ENCODE results near the gene KIF5C.
A peak's percentile ranks its signal among the peaks of the same experiment; 100 is the strongest.

KIF5C gene

DNA sequence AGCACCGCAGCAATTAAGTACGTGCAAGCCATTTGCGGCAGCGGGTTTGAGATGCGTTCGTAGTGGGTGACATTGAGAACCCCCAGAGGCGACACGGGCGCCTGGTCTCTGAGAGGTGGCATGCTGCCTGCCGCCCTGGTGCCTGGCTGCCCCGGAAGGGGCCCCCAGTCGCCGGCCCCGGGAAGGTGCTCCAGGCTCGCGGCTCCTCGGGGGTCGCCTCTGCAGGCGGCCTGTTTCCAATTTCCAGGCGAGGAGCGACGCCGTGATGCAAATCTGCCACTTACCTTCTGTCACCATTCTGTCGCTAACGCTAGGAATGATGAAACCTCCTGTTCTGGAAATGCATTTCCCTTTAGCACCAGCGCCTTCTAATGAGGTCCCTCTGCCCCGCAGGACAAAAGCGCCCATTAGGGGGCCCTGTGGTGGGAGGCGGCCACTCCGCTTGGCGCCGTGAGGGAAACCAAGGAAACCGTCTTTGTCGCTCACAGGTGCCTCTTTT is 13.0 kb downstream of the KIF5C start:
- DNase-seq, result peak; percentile 18

DNA sequence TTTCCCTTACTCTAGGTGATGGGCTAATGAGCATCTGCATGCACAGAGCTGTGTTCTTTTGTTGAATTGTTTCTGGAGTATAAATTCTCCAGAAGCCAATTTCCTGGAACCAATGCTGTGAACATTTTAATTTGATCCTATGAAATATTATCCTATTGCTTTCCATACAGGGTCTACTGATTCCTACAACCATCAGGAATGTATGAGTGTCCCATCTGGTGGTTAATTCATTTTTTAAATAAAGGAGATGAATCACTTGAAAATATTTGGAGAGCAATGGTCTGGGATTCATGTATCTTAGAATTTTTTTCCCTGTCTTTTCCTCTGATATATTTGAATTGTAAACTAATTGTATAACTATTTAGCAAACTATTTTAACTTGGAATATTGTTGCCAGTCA is 14.0 kb downstream of the KIF5C start:
- no peak for DNase-seq

DNA sequence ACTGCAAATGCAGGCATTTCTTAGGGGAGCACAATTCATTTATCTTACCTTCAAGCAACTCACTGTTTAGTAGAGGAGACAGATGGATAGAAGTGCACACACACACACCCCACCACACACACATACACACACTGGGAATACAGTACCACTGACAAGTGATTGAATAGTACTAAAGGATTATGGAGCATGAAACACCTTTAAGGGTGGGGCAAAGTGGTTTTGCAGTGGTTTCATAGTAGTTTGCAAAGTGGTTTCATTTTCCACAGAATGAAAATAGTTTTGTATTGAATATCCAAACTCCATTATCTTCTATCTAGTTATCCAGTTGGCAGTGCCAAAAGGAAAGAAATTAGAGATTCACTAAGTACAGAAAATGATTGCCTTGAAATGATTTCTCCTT is 18.9 kb downstream of the KIF5C start:
- DNase-seq, result no peak

DNA sequence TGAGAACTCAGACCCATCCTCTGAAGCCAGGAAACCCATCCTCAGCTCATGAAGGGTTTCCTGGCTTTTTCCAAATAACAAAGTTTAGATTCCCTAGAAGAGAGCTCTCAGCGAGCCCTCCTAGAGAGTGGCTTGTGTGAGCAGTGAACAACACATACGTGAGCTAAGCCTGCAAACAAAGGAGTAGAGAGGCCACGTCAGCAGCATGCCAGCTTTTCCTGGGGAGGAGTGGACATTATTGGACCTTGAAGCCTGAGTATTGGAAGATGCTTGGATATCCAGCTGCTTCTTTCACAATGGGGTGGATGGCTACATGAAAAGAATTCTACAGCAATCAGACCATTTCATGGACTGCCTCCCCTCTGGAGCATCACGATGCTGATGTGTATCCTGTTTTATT is 21.1 kb downstream of the KIF5C start:
- DNase-seq, result no peak

DNA sequence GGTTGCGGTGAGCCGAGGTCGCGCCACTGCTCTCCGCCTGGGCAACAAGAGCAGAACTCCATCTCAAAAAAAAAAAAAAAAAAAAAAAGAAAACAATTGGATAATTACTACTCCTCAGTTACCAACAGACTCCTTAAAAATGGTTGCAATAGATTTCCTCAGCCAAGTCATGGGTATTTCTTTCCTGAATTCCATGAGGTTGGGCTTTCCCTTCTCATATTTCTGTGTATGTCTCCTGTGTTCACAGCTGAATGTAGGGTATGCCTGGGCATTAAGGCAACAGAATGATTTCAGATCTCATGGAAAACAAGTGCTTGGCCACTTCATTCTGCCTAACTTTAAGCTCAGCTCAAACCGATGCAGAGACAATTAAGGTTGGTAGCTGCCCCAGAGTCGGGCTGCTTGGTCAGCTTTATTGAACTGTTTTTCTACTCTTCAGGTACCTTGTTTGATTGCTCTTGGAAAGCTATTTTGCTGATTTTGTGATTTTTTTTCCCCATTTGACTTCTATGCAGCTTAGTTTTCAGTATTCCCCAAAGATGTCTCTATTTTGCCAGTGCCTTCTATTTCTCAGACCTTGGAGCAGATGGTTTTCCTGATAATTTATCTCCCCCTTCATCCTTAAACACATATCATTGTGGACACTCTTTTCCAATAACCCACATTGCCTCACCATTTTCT is 24.8 kb downstream of the KIF5C start:
- DNase-seq, result no peak

DNA sequence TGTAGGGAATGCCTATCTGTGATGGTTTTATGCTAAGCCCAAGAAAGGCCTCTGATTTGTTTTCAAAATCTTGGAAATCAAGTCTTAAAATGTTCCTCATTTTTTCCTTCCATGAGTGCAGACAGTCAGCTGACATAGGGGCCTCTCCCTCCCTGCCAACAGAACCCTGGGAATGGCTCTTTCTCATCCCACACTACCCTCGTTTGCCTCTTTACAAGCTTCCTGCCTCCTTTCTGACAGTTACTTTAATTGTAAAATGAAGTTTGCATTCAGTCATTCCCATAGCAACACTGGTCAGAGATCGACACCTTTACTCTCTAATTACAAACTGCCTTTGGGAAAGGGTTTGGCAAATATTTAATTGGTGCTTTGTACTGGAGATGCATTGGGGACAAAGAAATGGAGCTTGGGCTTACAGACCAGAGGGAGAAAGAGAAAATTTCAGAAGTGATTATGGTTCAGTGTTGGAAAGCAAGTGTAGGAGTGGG is 25.4 kb downstream of the KIF5C start:
- no peak for DNase-seq

DNA sequence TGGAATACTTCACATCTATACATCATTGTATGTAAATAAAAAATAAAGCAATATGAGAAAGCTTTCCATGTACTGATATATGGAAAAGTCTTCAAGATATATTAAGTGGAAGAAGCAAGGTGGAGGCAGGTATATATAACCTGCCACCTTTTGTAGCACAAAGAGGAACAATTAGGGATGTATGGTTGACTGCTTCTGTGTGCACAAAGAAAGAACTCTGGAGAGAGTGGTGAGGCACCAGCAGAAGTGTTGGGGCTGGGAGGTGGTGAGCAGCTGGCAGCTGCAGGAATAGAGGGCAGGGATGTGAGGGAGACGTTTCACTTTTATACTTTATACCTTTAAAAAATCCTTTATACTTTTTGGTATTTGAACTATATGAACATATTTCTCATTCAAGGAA is 26.1 kb downstream of the KIF5C start:
- DNase-seq, result no peak

DNA sequence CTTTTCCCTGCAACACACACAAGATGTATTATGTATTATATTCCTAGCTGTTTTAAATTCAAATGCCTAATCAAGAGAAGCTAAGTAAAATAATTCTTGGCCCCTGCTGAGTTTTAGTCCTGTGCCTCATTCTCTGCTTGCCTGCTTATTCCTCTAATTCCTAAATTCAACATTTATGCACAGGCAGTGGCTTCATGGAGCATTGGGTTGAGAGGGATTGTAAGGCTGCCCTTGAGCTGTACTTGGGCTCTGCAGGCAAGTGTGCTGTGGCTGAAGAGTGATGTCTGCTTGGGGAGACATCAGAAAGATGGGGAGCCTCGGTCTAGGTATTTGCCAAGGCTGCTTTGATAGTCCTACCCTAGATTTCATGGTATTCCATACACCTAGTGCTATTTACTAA is 27.8 kb downstream of the KIF5C start:
- no peak for DNase-seq

DNA sequence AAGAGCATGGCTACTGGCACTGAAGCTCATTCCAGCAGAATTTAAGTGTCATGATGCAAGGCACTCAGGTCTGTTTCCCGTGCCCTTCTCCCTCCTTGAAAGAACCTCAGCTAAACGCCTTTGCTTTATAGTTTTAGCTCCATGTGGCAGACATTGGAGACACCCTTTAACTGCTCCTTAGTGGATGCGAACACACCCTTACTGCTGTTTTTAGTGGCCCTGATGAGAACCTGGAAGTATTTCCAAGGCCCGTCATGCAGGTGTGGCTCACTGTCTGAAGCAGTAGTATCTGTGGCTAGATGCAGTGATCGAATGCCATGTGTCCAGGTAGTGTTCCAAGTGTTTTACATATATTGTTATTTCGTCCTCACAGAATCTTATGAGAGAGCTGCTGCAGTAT is 28.3 kb downstream of the KIF5C start:
- DNase-seq, result no peak

DNA sequence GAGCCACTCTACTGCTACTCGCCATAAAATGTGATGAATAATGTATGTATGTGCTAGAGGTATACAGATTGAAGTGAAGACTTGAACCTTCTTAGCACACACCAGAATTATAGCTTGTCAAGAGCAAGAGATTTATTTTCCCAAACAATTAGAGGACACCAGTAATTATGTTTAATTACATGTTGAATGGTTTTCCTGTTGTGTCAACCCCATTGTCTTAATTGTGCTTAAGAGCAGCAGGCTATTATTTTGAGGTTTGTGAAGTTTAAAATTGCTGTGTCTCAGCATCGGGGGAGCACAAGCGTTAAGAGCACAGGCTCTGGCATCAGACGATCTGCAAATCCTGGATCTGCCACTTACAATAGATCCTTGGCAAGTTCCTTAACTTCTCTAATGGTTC is 29.0 kb downstream of the KIF5C start:
- DNase-seq, result no peak

DNA sequence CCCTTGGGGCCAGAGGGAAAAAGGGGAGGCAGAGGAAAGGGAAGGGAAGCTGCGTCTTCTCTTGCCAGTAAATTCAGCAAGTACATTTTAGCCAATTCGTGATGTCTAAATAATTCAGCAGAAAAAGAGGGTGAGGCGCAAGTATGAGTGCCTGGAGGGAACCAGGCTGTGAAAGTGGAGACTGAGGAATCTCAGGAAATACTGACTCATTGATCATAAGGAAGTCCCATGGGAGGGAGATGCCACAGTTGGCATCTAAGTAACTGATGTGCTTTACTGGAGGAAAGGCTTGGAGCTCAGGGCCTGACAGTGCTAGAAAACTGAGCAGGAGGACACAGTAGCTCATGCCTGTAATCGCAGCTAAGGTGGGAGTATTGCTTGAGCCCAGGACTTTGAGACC is 31.1 kb downstream of the KIF5C start:
- no peak for DNase-seq

DNA sequence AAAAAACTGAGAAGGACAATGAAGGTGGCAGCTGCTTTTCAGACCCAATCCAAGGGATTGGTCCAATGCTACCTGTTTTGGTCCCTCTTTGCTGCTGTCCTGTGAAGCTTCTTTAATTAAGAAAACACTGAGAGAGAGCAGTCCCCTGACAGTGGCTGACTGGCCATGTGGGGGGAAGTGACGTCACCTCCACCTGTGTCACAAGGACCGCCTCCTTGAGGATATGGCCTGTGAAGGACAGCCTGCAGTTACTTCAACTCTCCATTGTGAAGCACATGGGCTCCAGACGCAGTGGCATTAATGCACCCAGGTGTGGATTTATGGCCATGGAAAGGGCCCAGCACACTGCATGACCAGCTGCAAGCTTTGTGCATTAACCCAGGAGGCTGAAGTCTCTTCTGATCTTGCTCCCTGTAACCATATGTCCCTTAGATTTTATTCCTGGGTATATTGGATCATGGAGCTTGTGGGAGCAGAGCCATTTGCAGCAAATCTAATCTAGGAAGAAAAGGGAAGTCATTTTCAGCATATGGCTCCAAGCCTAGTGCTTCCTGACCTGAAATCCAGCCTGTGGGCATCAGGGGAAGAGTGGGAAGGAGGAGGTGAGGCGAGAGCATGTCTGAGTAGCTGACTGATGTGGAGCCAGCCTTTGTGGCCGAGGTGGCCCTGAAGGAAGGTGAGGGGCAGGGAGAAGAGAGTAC is 32.2 kb downstream of the KIF5C start:
- DNase-seq, result no peak

DNA sequence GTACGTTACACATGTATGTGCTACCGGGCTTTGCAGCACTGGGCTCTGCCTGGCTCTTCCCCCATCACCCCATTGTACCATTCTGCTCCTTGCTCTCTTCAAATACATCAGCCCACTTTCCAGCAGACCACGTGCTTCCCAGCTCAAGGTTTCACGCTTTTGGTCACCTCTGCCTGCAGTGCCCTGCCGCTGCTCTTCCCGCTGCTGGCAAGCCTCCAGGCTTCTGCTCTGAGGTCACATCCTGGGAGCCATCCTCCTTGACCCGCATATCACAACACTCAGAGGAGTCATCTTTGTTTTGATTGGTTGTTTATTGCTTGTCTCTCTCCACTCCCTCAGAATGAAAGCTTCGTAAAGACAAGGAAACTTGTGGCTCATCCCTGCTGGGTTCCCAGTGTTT is 34.1 kb downstream of the KIF5C start:
- DNase-seq, result no peak

DNA sequence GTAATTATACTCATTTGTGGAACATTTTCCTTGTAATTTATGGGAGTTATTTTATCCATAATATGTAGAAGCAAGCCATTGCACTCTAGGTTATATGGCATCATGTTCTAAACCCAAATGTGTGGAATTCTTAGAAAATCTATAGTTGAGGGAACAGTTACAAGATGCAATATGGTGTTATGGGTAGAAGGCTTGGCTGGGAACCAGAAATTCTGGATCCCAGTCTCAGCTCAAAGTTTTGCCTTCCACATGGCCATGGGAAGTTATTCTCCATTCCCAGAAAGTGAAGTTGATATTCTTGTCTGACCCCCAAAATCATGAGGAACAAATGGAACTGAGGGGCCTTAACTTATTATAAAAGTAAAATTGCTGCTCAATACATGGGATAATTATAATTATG is 38.0 kb downstream of the KIF5C start:
- no peak for DNase-seq

DNA sequence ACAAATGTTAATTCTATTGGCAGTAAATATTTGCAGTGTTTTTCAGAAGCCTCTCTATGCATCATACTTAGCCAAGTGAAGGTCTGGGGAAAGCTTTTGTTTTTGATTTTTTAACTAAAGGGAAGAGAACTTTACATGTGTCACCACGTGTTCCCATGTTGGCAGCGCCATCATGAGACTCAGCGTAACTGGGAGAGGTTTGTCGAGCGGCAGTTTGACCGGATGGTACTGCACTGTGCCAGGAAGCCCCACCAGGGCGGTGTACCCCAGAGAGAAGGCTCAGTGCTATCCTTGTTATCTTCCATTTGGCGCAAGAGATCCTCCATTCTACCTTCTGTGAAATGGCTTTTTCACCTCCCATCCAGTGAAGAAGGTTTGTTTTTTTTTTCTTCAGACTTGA is 38.5 kb downstream of the KIF5C start:
- DNase-seq, result no peak

DNA sequence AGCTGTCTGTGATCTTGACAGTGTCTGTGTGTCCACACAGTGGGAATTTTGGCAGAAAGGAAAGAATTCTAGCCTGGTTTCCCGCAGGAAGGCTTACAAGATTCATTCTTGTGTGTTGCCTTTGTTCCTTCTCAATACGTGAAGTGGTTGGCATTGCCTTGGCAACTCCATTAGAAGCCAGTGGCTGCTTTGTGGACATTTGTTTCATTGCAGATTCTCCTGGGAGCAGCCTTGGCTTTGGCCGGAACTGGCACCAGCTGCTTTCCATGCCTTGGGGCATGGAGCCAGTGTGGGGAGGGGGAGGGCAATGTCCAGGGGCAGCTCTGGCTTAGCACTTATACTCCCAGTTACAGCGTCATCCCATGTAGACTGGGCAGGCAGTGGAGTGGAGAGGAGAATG is 39.4 kb downstream of the KIF5C start:
- no peak for DNase-seq

DNA sequence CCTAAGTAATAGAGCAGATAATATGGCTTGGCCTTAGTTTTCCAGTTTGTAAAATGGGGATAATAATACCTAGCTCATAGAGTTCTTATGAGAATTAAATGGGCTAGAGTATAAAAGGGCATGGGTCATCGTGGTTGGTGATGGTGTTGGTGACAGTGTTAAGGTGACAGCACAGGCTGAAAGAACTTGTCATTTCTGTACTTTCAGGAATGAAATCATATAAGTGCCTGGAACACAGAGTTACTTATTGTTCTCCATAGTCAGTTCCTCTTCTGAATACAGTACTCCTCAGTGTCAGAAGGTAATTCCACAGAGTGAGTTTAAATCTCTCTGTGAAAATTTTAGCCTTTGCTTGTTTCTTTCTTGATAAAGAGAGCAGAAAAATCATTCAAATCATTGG is 42.4 kb downstream of the KIF5C start:
- DNase-seq, result no peak

DNA sequence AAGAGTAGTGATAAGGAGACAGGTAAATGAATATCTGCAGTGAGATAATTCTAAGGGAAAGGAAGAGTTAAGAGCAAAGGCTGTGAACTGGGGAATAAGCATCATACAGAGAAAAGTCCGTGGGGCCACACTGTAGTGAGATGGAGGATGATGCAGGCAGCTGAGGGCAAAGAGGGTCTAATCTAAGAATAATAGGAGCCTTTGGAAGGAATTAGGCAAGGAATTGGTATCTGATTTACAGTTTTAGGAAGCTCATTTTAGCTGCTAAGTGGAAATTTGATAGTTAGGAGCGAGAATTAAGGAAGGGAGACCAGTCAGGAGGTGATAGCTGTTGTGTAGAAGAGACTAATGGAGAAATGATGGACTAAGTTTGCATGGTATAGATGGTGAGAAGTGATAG is 43.5 kb downstream of the KIF5C start:
- no peak for DNase-seq

DNA sequence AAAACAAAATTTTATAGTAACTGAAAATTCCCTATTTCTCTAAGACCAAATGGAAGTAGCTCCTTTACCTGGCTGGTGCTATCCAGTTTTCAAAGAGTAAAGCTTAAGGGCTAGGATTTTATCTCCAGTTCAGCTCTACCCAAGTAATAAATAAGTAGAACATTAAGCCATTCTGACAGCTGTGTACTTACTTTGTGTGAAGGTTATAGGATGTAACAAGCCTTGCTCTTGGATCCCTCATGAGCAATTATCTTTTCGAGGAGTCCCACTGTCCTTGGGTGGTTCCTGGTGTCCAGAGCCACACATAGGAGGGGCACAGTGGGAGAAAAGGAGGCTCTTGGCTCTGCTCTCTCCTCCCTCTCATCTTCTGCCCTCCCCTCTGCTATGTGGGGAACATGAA is 45.5 kb downstream of the KIF5C start:
- DNase-seq, result no peak

DNA sequence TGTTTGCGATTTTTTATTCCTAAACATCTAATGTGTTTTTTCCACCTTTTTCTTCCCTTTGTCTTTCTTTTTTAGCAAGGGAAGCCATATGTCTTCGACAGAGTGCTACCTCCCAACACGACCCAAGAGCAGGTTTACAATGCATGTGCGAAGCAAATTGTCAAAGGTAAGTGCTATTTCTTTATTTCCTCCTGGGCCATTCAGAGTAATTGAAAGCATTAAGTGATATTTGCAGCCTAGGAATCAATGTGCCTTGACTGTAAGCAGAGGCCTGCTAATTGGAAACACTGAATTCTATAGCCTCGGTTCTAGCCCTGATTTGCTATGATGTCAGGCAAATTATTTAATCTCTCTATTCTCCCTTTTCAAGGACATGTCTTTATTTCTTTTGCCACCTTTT is 47.0 kb downstream of the KIF5C start:
- DNase-seq, result no peak

DNA sequence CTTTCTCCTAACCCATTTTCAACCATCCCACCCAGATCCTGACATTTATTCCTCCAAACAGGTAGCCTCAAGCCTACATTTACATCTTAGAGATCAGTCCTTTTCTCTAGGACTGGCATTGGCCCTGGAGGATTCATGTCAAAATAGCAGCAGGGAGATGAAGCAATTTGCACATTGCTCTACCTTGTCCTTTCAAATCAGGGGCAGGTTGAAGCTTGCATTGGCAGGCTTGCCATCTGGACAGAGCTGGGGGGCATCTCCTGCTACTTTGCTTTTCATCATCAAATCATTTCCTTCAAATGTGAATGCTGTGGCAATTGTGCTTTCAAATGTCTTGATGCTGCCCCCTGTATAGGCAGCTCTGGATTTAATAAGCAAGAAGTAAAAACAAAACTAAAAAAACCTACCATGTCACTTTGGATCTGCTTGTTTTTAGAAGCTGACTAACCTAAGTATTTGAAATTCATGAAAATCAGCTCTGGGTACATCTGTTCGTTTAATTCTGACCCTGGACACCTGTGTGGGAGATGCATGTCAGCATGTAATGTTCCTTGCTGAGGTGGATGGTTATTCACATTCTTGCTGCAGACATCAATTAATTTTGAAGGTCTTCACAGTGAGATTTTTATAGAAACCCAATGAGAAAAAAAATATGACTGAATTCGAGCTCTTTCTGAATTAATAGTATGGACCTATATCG is 47.9 kb downstream of the KIF5C start:
- no peak for DNase-seq

DNA sequence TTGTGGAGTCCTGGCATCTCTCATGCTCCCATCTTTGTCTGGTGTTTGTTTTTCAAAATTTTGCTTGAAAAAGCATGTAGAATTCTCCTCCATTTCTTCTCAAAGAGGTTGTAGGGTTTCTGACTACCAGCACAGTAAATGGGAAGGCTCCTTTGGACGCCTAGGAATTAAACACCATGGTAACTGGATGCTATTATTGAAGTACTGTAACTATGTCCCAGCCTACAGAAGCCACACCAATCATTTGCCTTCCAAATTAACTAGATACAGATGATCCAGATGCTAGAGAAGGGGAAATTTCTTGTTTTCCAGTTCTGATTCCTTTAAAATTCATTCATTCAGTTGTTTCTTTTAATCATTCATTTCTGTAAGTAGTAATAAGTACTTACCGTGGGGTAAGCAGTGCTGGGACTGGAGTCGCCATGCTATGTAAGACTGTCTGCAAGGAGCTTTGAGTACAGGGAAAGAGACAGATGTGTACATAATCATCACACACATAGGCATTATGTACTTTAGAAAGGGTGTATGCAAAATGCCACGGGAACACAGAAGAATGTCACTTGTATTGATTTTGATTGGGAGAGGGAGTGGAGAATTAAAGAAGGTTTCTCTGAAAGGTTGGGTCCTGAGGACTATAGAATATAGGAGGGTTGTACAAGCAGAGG is 49.6 kb downstream of the KIF5C start:
- DNase-seq, result no peak

DNA sequence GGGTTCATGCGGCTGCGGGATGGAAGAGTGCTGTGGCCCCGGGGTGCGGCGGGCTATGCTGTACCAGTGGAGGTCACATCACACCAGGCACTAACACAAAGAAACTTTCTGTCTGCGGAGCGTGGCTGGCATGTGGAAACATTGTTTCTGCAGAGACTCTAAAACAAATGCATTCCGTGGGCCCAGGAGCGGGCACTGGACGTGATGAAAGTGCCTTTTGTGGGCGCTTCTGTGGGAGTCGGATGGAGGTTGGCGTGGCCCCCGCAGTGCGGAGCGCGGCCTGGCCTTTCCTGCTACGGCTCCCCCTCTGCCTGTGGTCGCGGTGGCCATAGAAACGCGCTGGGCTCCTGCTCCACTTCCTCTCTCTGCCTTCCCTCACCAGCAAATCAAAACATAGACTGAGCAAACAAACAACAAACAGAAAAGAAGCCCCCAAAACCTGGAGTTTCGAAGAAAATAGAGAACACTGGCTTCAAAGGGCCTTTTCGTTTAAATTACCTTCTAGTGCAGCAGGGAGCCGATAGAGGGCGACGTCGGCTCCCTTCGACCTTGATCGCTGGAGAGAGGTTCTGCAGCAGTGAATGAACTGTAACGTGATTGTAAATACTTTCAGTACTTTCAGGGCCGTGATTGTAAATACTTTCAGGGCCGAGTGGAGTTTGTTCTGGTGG is 51.4 kb downstream of the KIF5C start:
- peak; percentile 81 for DNase-seq

All from hematopoietic multipotent progenitor cell treated with erythropoietin and hydrocortisone succinate and interleukin-3 and kit ligand, for 6 days (in vitro differentiated cells).